T47D (cell line): ENCODE measurements around the gene ANKRD44.

Experiments used
- DNase-seq, 2 experiments: peaks; one replicate each; pipeline versions ENCODE4 v3.0.0 to v3.0.0-alpha.2; 2011 to 2012; ENCODE audit warnings: low read depth in 1 of 2, low spot score in 1 of 2
- JUND ChIP-seq: IDR thresholded peaks from 2 replicates; pipeline ENCODE4 v1.6.1; 2012; ENCODE audit warnings: low read depth
- in situ Hi-C: cut with HindIII; loops from 2 replicates; pipeline ENCODE4 v1.10.0; 2016; ENCODE audit warnings: low sequenced_read_pairs, low pct_unique_long_range_greater_than_20kb

Gene ANKRD44

GRCh38 chr2:196989496-196989895 is 321.1 kb downstream of the ANKRD44 start:
- no peak for TF ChIP-seq JUND
- in situ Hi-C loops: no loop called here
- DNase-seq: no peak

- TF ChIP-seq JUND: no peak
- in situ Hi-C loops: no loop called here
- no peak for DNase-seq
Measured at GRCh38 chr2:196988639-196989038, 321.9 kb downstream of the ANKRD44 start.

GRCh38 chr2:196987649-196988364 is 322.8 kb downstream of the ANKRD44 start:
- DNase-seq: peak in 1 of 2 experiments; percentile 10
- no peak for TF ChIP-seq JUND
- in situ Hi-C loops: no loop called here

- in situ Hi-C loops: no loop called here
- no peak for TF ChIP-seq JUND
- no peak for DNase-seq
Measured at GRCh38 chr2:196987298-196987648, 323.3 kb downstream of the ANKRD44 start.

- no peak for TF ChIP-seq JUND
- in situ Hi-C loops: no loop called here
- DNase-seq: no peak
Measured at GRCh38 chr2:196985511-196986183, 324.9 kb downstream of the ANKRD44 start.

GRCh38 chr2:196984903-196985302 is 325.7 kb downstream of the ANKRD44 start:
- DNase-seq: no peak
- no peak for TF ChIP-seq JUND
- in situ Hi-C loops: no loop called here

GRCh38 chr2:196983934-196984333 is 326.6 kb downstream of the ANKRD44 start:
- DNase-seq: no peak
- in situ Hi-C loops: no loop called here
- TF ChIP-seq JUND: no peak

- DNase-seq: no peak
- in situ Hi-C loops: no loop called here
- no peak for TF ChIP-seq JUND
Measured at GRCh38 chr2:196980473-196980872, 330.1 kb downstream of the ANKRD44 start.

- in situ Hi-C loops: no loop called here
- no peak for DNase-seq
- no peak for TF ChIP-seq JUND
Measured at GRCh38 chr2:196980001-196980400, 330.6 kb downstream of the ANKRD44 start.

GRCh38 chr2:196977507-196977906 is 333.1 kb downstream of the ANKRD44 start:
- in situ Hi-C loops: no loop called here
- TF ChIP-seq JUND: no peak
- no peak for DNase-seq

GRCh38 chr2:196974970-196975369 is 335.6 kb downstream of the ANKRD44 start:
- TF ChIP-seq JUND: no peak
- DNase-seq: no peak
- in situ Hi-C loops: no loop called here

GRCh38 chr2:196971574-196972279 is 338.9 kb downstream of the ANKRD44 start:
- TF ChIP-seq JUND: no peak
- in situ Hi-C loops: no loop called here
- no peak for DNase-seq

- DNase-seq: no peak
- in situ Hi-C loops: no loop called here
- TF ChIP-seq JUND: no peak
Measured at GRCh38 chr2:196970099-196970498, 340.5 kb downstream of the ANKRD44 start.
